Adrenal gland (tissue), 5 donors: ENCODE measurements around the gene LGALS3BP.

Source experiments
- CTCF ChIP-seq, 6 experiments: fragments of 450-650 bp in 4 of 6; fragments of 200-600 bp in 2 of 6; sonication (generic) in 1 of 6; IDR thresholded peaks; 1 replicate in 5 of 6; 2 replicates in 1 of 6; pipeline versions ENCODE4 v1.5.1 to v1.8.0; 2016 to 2021; ENCODE audit warnings: antibody characterized with exemption in 6 of 6, mild to moderate bottlenecking in 2 of 6, moderate library complexity in 1 of 6
- POLR2A ChIP-seq, 2 donors: fragments of 450-650 bp; IDR thresholded peaks; one replicate each; pipeline ENCODE4 v1.6.1; 2017; ENCODE audit warnings: antibody characterized with exemption in 2 of 2, mild to moderate bottlenecking in 2 of 2, moderate library complexity in 1 of 2
- donor health status: DM: no; HTN: no; CAD: no.

- TF ChIP-seq CTCF (IDR thresholded peaks at IDR 0.05) (no peak), POLR2A (IDR thresholded peaks at IDR 0.05) (no peak)
Observed at GRCh38 chr17:78946131-78946530, 33.6 kb downstream of the LGALS3BP start.
